Ovary (tissue), 9 donors: ENCODE results near the gene GNAL. TPM values are rescaled to one million over a fixed set of nuclear protein-coding genes. Genes with fewer than 3 reads are reported as not detected.
"Not testable (repeated sequence)": the region's sequence is repeated elsewhere in the genome, so short reads cannot be mapped to it uniquely, and the experiment has no call there.

Source experiments
- DNase-seq, 5 donors: peaks; one replicate each; pipeline ENCODE4 v3.0.0-alpha.2; 2019 to 2020
- H3K27ac ChIP-seq, 2 donors: fragments of 200-600 bp; one replicate each; pipeline versions ENCODE4 v1.5.1 to v1.8.0; 2019 to 2022
- H3K27me3 ChIP-seq: fragments of 200-600 bp; one replicate; pipeline ENCODE4 v1.8.0; 2022
- H3K36me3 ChIP-seq: fragments of 200-600 bp; sonication (generic); one replicate; pipeline ENCODE4 v1.5.1; 2019
- H3K4me1 ChIP-seq: one replicate; pipeline ENCODE4 v1.8.1; 2013; ENCODE audit warnings: mild to moderate bottlenecking, moderate library complexity; ENCODE audit not compliant: insufficient read depth
- H3K4me3 ChIP-seq: fragments of 200-600 bp; sonication (generic); one replicate; pipeline ENCODE4 v1.5.1; 2017
- H3K9me3 ChIP-seq, 2 donors: fragments of 200-600 bp in 1 of 2; sonication (generic) in 1 of 2; one replicate each; pipeline versions ENCODE4 v1.5.1 to v1.8.1; 2013 to 2019; ENCODE audit warnings: mild to moderate bottlenecking in 1 of 2, moderate library complexity in 1 of 2
- CTCF ChIP-seq, 3 donors: fragments of 450-650 bp in 2 of 3; fragments of 200-600 bp in 1 of 3; IDR thresholded peaks; one replicate each; pipeline versions ENCODE4 v1.5.1 to v1.8.0; 2016 to 2022; ENCODE audit warnings: antibody characterized with exemption in 3 of 3, mild to moderate bottlenecking in 1 of 3
- EP300 ChIP-seq: sonication (generic); formaldehyde crosslinking; IDR thresholded peaks from one replicate; pipeline ENCODE4 v1.6.1; 2017; ENCODE audit warnings: antibody characterized with exemption
- POLR2A ChIP-seq: fragments of 450-650 bp; IDR thresholded peaks from one replicate; pipeline ENCODE4 v1.6.1; 2017; ENCODE audit warnings: antibody characterized with exemption, mild to moderate bottlenecking, moderate library complexity
- WGBS, 3 donors: extraction: QIAGEN DNeasy Blood & Tissue Kit in 1 of 3; methylation state at CpG; one replicate each; pipeline versions ENCODE4 v1.1.5 to v1.1.7; 2013 to 2017; 5-methylcytosine and 5-hydroxymethylcytosine counted together
- intact Hi-C, 4 donors: fragments of 100-400 bp; cut with DNase I; formaldehyde crosslinking; loops; one replicate each; pipeline versions ENCODE4 v1.11.0 to v1.15.1; 2022 to 2023
- polyA plus RNA-seq, 2 donors: library from polyadenylated mRNA; stranded (reverse); fragments of 200-250 nt in 1 of 2; fragments of 350-450 nt in 1 of 2; fragmentation: Illumina TruSeq in 1 of 2; extraction: RNeasy Lipid Tissue Mini Kit (QIAGEN cat#74804) in 1 of 2; gene quantifications; one replicate each; pipeline ENCODE4 v1.2.3, GENCODE V29; 2013 to 2014
- total RNA-seq, 7 donors: library from RNA; depleted of rRNA in 2 of 7; stranded (reverse); fragments of >200 nt in 2 of 7; fragmentation: NEBNext Ultra II Directional in 3 of 7; extraction: Animal tissue kit (Norgen Biotek cat#: 25700) in 3 of 7; gene quantifications; one replicate each; pipeline versions ENCODE4 v1.1.0 to v1.2.4, GENCODE V29; 2016 to 2023
- donor health status: DM: no; HTN: no; CAD: no; lungs with moderate emphysema.
- donor health status: DM: no; HTN: no; CAD: no.
- donor health status: Bipolar disorder and iron deficiency.
- donor health status: DM: yes; HTN: yes; CAD: no.
- donor health status: DM: no; HTN: no; CAD: no.
- donor health status: DM: yes; HTN: yes; CAD: no.

GNAL gene
- total and polyA plus RNA-seq, 9 donors, result 1.6 to 15.4 (median 3.4) TPM

GRCh38 chr18:11851146-11851805 lies 162.2 kb downstream of the GNAL start, which contains the start of gene CHMP1B:
CHMP1B (plus strand) TSS chr18:11851413; CDS start chr18:11851512, 99 bp downstream.
- peak within 1 kb of the TSS; percentile 4 to 86 for H3K27ac ChIP-seq
- TF ChIP-seq EP300, result no peak
- peak; percentile 95 for TF ChIP-seq POLR2A
- TF ChIP-seq CTCF (IDR thresholded peaks at IDR 0.05), result peak in 1 of 3 donors; percentile 29
- no peaks in the 10 kb centered on the region for H3K27me3 ChIP-seq
- intact Hi-C loops, result loop anchor here in 1 of 4 donors (2.0 kb wide), 1 partner anchor 58 kb away; the partner anchor contains the start of gene MPPE1
- H3K9me3 ChIP-seq, result no peaks in the 10 kb centered on the region
- WGBS, 3 donors, result 0% methylated on average over 51 to 53 of the region's 53 CpGs
- H3K4me3 ChIP-seq, result peak within 1 kb of the TSS; percentile 53
- peak; percentile 98 to 99 (median 98) for DNase-seq
- peaks cover 2% of the 10 kb centered on the region for H3K4me1 ChIP-seq
- H3K36me3 ChIP-seq, result no peaks in the 10 kb centered on the region

- intact Hi-C loops, result loop anchor here in 1 of 4 donors (2.0 kb wide), 1 partner anchor 57 kb away; the partner anchor contains the start of gene MPPE1
- TF ChIP-seq POLR2A, result no peak
- TF ChIP-seq CTCF (IDR thresholded peaks at IDR 0.05), result no peak
- no peak for TF ChIP-seq EP300
- H3K4me1 ChIP-seq, result peaks cover 2% of the 10 kb centered on the region
- no peaks in the 10 kb centered on the region for H3K9me3 ChIP-seq
- peak overlapping the region in 1 of 2 donors; percentile 86 for H3K27ac ChIP-seq
- H3K36me3 ChIP-seq, result no peaks in the 10 kb centered on the region
- H3K27me3 ChIP-seq, result no peaks in the 10 kb centered on the region
- WGBS, 3 donors, result 0 to 2% (median 1%) methylated on average over 23 of the region's 23 CpGs
- H3K4me3 ChIP-seq, result peak overlapping the region; percentile 53
- DNase-seq, result peak in 2 of 5 donors; percentile 45 to 61
Observed at GRCh38 chr18:11851806-11852337, 162.8 kb downstream of the GNAL start.

- H3K4me3 ChIP-seq, H3K27ac ChIP-seq, H3K9me3 ChIP-seq, H3K4me1 ChIP-seq, H3K36me3 ChIP-seq, intact Hi-C loops, H3K27me3 ChIP-seq, DNase-seq: not testable (repeated sequence)
- WGBS, 3 donors, result 89 to 95% (median 92%) methylated on average over 6 of the region's 6 CpGs
Observed at GRCh38 chr18:11854554-11854953, 165.5 kb downstream of the GNAL start.

GRCh38 chr18:11857177-11857887 lies 168.3 kb downstream of the GNAL start:
- 26 to 33% (median 28%) methylated on average over 11 of the region's 11 CpGs for WGBS, 3 donors
- Histone ChIP-seq H3K27me3 (no peaks in the 10 kb centered on the region), H3K9me3 (no peaks in the 10 kb centered on the region), H3K4me3 (no peak overlapping the region), H3K4me1 (peaks cover 2% of the 10 kb centered on the region), H3K27ac (peak overlapping the region in 1 of 2 donors; percentile 52), H3K36me3 (no peaks in the 10 kb centered on the region)
- intact Hi-C loops, result loop anchor here in 1 of 4 donors (5.0 kb wide), 1 partner anchor 40 kb away; no protein-coding TSS in a partner anchor
- peak; percentile 23 to 59 (median 42) for DNase-seq
- TF ChIP-seq POLR2A, result no peak
- TF ChIP-seq CTCF (IDR thresholded peaks at IDR 0.05), result no peak
